ENCODE measurements around the gene GALNT18. TPM values are rescaled to one million over a fixed set of nuclear protein-coding genes. Genes with fewer than 3 reads are reported as not detected.

The GALNT18 gene
- total RNA-seq, 3 donors from 2014 or later (not counting 1 experiment from before 2014, with no cell fraction given) = 0.18 to 0.42 (median 0.38) TPM

DNA sequence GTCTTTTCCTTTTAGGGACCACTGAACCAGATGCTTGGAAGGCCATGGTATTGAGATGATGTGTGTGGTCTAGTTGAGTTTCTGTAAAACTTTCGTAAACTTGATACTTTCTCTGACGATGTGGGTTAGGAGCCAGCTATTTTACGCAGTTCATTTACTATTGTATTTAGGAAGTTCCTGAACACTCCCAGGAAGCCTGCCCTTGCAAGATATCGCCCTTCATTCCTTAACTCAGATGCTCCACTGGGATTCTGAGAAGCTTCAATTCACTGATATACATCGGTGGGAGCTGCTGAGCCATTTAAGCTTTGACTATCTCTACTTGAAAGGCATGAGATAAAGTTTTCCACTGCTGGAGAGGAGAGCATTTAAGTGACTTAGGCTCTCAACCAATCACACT is 390.0 kb downstream of the GALNT18 start:
- no peaks in the 10 kb centered on the region for H3K4me1 ChIP-seq (ENCODE audit: control insufficient read depth, insufficient read depth, low read length)
- Mint-ChIP-seq H3K4me1 (no peaks in the 10 kb centered on the region), H3K27me3 (ENCODE audit: low read depth in 2 of 2) (peaks cover 11 to 17% of the 10 kb centered on the region in 2 donors), H3K9me3 (no peaks in the 10 kb centered on the region), H3K4me3 (no peak overlapping the region), H3K27ac (no peak overlapping the region), H3K36me3 (no peaks in the 10 kb centered on the region)
- WGBS (ENCODE audit: insufficient coverage) = 51% methylated on average over 5 of the region's 5 CpGs
- TF ChIP-seq, protein P1, sequence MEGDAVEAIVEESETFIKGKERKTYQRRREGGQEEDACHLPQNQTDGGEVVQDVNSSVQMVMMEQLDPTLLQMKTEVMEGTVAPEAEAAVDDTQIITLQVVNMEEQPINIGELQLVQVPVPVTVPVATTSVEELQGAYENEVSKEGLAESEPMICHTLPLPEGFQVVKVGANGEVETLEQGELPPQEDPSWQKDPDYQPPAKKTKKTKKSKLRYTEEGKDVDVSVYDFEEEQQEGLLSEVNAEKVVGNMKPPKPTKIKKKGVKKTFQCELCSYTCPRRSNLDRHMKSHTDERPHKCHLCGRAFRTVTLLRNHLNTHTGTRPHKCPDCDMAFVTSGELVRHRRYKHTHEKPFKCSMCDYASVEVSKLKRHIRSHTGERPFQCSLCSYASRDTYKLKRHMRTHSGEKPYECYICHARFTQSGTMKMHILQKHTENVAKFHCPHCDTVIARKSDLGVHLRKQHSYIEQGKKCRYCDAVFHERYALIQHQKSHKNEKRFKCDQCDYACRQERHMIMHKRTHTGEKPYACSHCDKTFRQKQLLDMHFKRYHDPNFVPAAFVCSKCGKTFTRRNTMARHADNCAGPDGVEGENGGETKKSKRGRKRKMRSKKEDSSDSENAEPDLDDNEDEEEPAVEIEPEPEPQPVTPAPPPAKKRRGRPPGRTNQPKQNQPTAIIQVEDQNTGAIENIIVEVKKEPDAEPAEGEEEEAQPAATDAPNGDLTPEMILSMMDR (IDR thresholded peaks at IDR 0.05) = no peak
- no peak for DNase-seq
- no peaks in the 10 kb centered on the region for H3K36me3 ChIP-seq (ENCODE audit: control insufficient read depth, insufficient read depth, low read length)
- intact Hi-C loops (cut with micrococcal nuclease) = no loop called here
- ATAC-seq = no peak
- H3K27ac ChIP-seq (ENCODE audit: low read length) = no peak overlapping the region
- H3K27me3 ChIP-seq (ENCODE audit: control insufficient read depth, insufficient read depth, low read length) = peaks cover 2% of the 10 kb centered on the region
- H3K9me3 ChIP-seq (ENCODE audit: control insufficient read depth, insufficient read depth, low read length) = no peaks in the 10 kb centered on the region
- no peak overlapping the region for H3K4me3 ChIP-seq (ENCODE audit: low read length)

GRCh38 chr11:11230802-11231562 is 390.8 kb downstream of the GALNT18 start:
- H3K36me3 ChIP-seq (ENCODE audit: control insufficient read depth, insufficient read depth, low read length) = no peaks in the 10 kb centered on the region
- Mint-ChIP-seq H3K9me3 (no peaks in the 10 kb centered on the region), H3K4me1 (no peaks in the 10 kb centered on the region), H3K27me3 (ENCODE audit: low read depth in 2 of 2) (peaks cover 11 to 17% of the 10 kb centered on the region in 2 donors), H3K36me3 (no peaks in the 10 kb centered on the region), H3K4me3 (no peak overlapping the region), H3K27ac (no peak overlapping the region)
- WGBS (ENCODE audit: insufficient coverage) = 66% methylated on average over 7 of the region's 7 CpGs
- H3K27ac ChIP-seq (ENCODE audit: low read length) = no peak overlapping the region
- intact Hi-C loops (cut with micrococcal nuclease) = no loop called here
- no peak overlapping the region for H3K4me3 ChIP-seq (ENCODE audit: low read length)
- DNase-seq (peak in 1 of 2 donors; percentile 27), ATAC-seq (peak in 1 of 3 donors; percentile 41)
- TF ChIP-seq, protein P1 (IDR thresholded peaks at IDR 0.05) = peak; percentile 10
- H3K4me1 ChIP-seq (ENCODE audit: control insufficient read depth, insufficient read depth, low read length) = no peaks in the 10 kb centered on the region
- H3K27me3 ChIP-seq (ENCODE audit: control insufficient read depth, insufficient read depth, low read length) = peaks cover 2% of the 10 kb centered on the region
- H3K9me3 ChIP-seq (ENCODE audit: control insufficient read depth, insufficient read depth, low read length) = no peaks in the 10 kb centered on the region

- no peak overlapping the region for H3K4me3 ChIP-seq (ENCODE audit: low read length)
- ATAC-seq (no peak), DNase-seq (no peak)
- Mint-ChIP-seq H3K27me3 (ENCODE audit: low read depth in 2 of 2) (peaks cover 11 to 17% of the 10 kb centered on the region in 2 donors), H3K4me3 (no peak overlapping the region), H3K4me1 (no peaks in the 10 kb centered on the region), H3K36me3 (no peaks in the 10 kb centered on the region), H3K27ac (no peak overlapping the region), H3K9me3 (no peaks in the 10 kb centered on the region)
- no peaks in the 10 kb centered on the region for H3K9me3 ChIP-seq (ENCODE audit: control insufficient read depth, insufficient read depth, low read length)
- H3K36me3 ChIP-seq (ENCODE audit: control insufficient read depth, insufficient read depth, low read length) = no peaks in the 10 kb centered on the region
- H3K4me1 ChIP-seq (ENCODE audit: control insufficient read depth, insufficient read depth, low read length) = no peaks in the 10 kb centered on the region
- H3K27ac ChIP-seq (ENCODE audit: low read length) = no peak overlapping the region
- intact Hi-C loops (cut with micrococcal nuclease) = no loop called here
- TF ChIP-seq, protein P1 (IDR thresholded peaks at IDR 0.05) = no peak
- peaks cover 2% of the 10 kb centered on the region for H3K27me3 ChIP-seq (ENCODE audit: control insufficient read depth, insufficient read depth, low read length)
- WGBS (ENCODE audit: insufficient coverage) = 85% methylated on average over 1 of the region's 1 CpG
These were observed 391.7 kb downstream of the GALNT18 start for GRCh38 chr11:11230087-11230486.

- peaks cover 2% of the 10 kb centered on the region for H3K27me3 ChIP-seq (ENCODE audit: control insufficient read depth, insufficient read depth, low read length)
- no peaks in the 10 kb centered on the region for H3K4me1 ChIP-seq (ENCODE audit: control insufficient read depth, insufficient read depth, low read length)
- H3K4me3 ChIP-seq (ENCODE audit: low read length) = no peak overlapping the region
- Mint-ChIP-seq H3K9me3 (no peaks in the 10 kb centered on the region), H3K36me3 (no peaks in the 10 kb centered on the region), H3K27ac (no peak overlapping the region), H3K4me1 (no peaks in the 10 kb centered on the region), H3K27me3 (ENCODE audit: low read depth in 2 of 2) (peaks cover 11 to 17% of the 10 kb centered on the region in 2 donors), H3K4me3 (no peak overlapping the region)
- H3K9me3 ChIP-seq (ENCODE audit: control insufficient read depth, insufficient read depth, low read length) = no peaks in the 10 kb centered on the region
- no peaks in the 10 kb centered on the region for H3K36me3 ChIP-seq (ENCODE audit: control insufficient read depth, insufficient read depth, low read length)
- no peak overlapping the region for H3K27ac ChIP-seq (ENCODE audit: low read length)
- no peak for DNase-seq
- intact Hi-C loops (cut with micrococcal nuclease) = no loop called here
- WGBS (ENCODE audit: insufficient coverage) = 89% methylated on average over 1 of the region's 2 CpGs
- no peak for ATAC-seq
- TF ChIP-seq, protein P1 (IDR thresholded peaks at IDR 0.05) = no peak
These were observed 392.2 kb downstream of the GALNT18 start for GRCh38 chr11:11229647-11230046.

Data from natural killer cell (primary cell).